ENCODE measurements around the gene AGFG2. TPM values are rescaled to one million over a fixed set of nuclear protein-coding genes. Genes with fewer than 3 reads are reported as not detected.

Gene AGFG2
- total and polyA plus RNA-seq, 10 of the 15 experiments (the other 5 are each of a cell fraction or from before 2014, with no cell fraction given) = 0.90 to 71.5 (median 25.4) TPM

DNA sequence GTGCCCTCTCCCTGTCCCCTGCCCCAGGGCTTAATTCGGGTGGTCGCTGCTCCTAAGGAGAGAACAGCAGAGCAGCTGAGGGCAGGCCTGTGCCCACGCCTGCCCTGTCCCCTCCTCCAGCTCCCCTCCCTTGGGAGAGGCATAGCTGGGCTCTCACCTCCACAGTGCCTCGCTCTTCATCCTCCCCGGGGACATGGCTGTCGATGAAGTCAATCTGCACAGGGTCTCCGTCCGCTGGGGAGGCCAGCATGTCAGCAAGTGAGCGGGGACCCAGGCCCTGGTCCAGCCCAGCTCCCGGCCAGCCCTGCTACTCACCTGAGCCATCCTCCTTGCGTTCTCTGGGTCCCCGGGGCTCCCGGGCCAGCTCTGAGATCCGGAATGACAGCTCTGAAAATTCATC lies 38.5 kb downstream of the AGFG2 start:
- peaks cover 11 to 20% of the 10 kb centered on the region in 2 experiments for H3K36me3 ChIP-seq (ENCODE audit: control insufficient read depth in 2 of 2, insufficient read depth in 2 of 2, low read length in 1 of 2)
- 95% methylated on average over 12 of the region's 14 CpGs for WGBS (ENCODE audit: insufficient coverage, insufficient replicate concordance, low lambda C conversion rate, missing lambda C conversion rate)

More for the DNA sequence above, 38.5 kb downstream of the AGFG2 start:
- ChIA-PET POLR2A (no interaction called here), CTCF (interaction anchor here (1.2 to 1.8 kb wide), 2 partner anchors 11 to 14 kb away, joined by 3 to 7 read pairs; no protein-coding TSS in a partner anchor), SMC1A (ENCODE audit: uncharacterized antibody, unreplicated experiment) (no interaction called here), RAD21 (ENCODE audit: unreplicated experiment) (no interaction called here)
- H3K4me3 ChIP-seq = no peak overlapping the region
- in situ Hi-C loops (cut with MboI) (no loop called here), intact Hi-C loops (cut with micrococcal nuclease; ENCODE audit: unreplicated experiment) (no loop called here)
- no peaks in the 10 kb centered on the region for H3K27me3 ChIP-seq (replicated peaks in 1 of 2; ENCODE audit: control insufficient read depth in 2 of 2, insufficient read depth in 2 of 2, low read length in 1 of 2)
- H3K4me1 ChIP-seq (ENCODE audit: control insufficient read depth, insufficient read depth, low read length) = no peaks in the 10 kb centered on the region; the same call in 1 of the 2 replicates
- no peak overlapping the region for H3K27ac ChIP-seq (ENCODE audit: control insufficient read depth, insufficient read depth)
- DNase-seq (ENCODE audit: low read depth, low spot score) = no peak
- BruUV-seq (replicated peaks) = no TSS peak
- H4K20me1 ChIP-seq (ENCODE audit: control insufficient read depth, insufficient read depth) = no peaks in the 10 kb centered on the region
- no peak overlapping the region for H3K4me2 ChIP-seq (ENCODE audit: control insufficient read depth, insufficient read depth)
- TF ChIP-seq CREB1 (IDR thresholded peaks at IDR 0.05; ENCODE audit: low read depth) (no peak), TCF12 (IDR thresholded peaks at IDR 0.05; ENCODE audit: low read depth, low read length) (no peak), NFXL1 (IDR thresholded peaks at IDR 0.05; ENCODE audit: borderline replicate concordance) (no peak), JUNB (IDR thresholded peaks at IDR 0.05) (no peak), CBFB (IDR thresholded peaks at IDR 0.05; ENCODE audit: low read depth) (no peak), ASH2L (IDR thresholded peaks at IDR 0.05; ENCODE audit: borderline replicate concordance, low read depth) (no peak), MYB (IDR thresholded peaks at IDR 0.05; ENCODE audit: borderline replicate concordance, low read depth, low read length) (no peak), PAX8 (IDR thresholded peaks at IDR 0.05) (no peak), MXI1 (IDR thresholded peaks at IDR 0.05; ENCODE audit: low read depth, low read length) (no peak), SMAD1 (IDR thresholded peaks at IDR 0.05; ENCODE audit: low read depth, partially characterized antibody) (no peak), RB1 (IDR thresholded peaks at IDR 0.05; ENCODE audit: borderline replicate concordance) (no peak), CUX1 (IDR thresholded peaks at IDR 0.05; ENCODE audit: insufficient replicate concordance, low read depth, low read length) (no peak), MEF2B (IDR thresholded peaks at IDR 0.05; ENCODE audit: partially characterized antibody, poor library complexity, severe bottlenecking) (no peak), YY1 (IDR thresholded peaks at IDR 0.05; ENCODE audit: low read depth, low read length) (no peak), TARDBP (IDR thresholded peaks at IDR 0.05; ENCODE audit: borderline replicate concordance) (no peak), STAT1 (conservative IDR thresholded peaks at IDR 0.05) (no peak), NR2C1 (IDR thresholded peaks at IDR 0.05) (no peak), SREBF2 (IDR thresholded peaks at IDR 0.05; ENCODE audit: low read length) (no peak), GABPA (IDR thresholded peaks at IDR 0.05; ENCODE audit: low read depth) (no peak)
- no peaks in the 10 kb centered on the region for H3K9me3 ChIP-seq (replicated peaks; ENCODE audit: control insufficient read depth, insufficient read depth, low read length)
- H3K9ac ChIP-seq (ENCODE audit: control insufficient read depth, insufficient read depth, low read length) = no peak overlapping the region
- H2AFZ ChIP-seq (ENCODE audit: control insufficient read depth, low read depth, low read length) = no peak overlapping the region
- H3K79me2 ChIP-seq (ENCODE audit: control insufficient read depth, insufficient read depth, low read length) = no peaks in the 10 kb centered on the region
- no peak for FAIRE-seq
- ATAC-seq = no peak

Data from GM12878 (cell line).